ENCODE data around the gene NRARP.

DNA sequence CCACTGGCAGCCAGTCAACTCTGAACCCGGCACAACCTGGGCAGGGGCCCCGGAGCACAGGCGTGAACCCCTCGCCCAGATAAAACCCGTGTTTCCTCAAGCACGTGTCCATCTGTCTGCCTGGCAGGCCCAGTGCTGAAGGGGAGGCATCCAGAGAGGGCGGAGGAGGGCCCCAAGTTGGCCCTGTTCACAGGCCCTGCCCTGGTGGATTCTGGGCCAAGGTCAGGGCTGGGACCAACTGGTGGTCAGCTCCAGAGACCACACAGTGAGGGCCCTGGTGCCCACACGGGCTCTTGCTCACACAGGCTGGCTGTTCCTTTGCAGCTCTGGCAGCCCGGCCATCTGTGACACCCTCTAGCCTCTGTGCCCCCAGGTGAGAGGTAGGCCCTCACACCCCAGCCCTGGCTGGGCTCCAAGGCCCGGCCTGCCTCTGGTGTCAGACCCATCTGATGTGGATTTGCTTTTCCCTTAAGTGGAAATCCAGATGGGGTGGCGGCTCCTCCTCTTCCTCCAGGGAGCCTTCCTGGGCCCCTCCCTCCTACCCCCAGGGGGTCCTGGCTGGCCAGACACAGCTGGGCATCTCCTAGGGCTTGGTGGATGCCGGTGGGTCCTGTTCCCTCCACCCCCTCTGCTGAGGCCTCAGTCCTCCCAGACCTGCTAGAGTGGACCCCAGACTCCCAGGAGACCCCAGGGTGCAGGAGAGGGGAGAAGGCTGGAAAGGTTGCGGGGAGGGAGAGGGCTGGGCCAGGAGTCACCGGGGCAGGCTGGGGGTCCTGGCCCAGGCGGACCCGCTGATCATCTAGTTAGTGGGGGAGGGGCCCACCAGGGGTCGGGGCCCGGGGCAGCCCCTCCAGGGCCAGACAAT lies 51.5 kb downstream of the NRARP start:
- TF ChIP-seq ZNF112 (tag by site-specific recombination; IDR thresholded peaks at IDR 0.05) = no peak
- no peak for TF ChIP-seq MEIS1 (CRISPR knock-in tag; IDR thresholded peaks at IDR 0.05; ENCODE audit: borderline replicate concordance)
- no peak for TF ChIP-seq ZBTB17 (tag by site-specific recombination; IDR thresholded peaks at IDR 0.05)
- no peak for TF ChIP-seq ZNF76 (tag by site-specific recombination; IDR thresholded peaks at IDR 0.05; ENCODE audit: borderline replicate concordance, low read depth)
- TF ChIP-seq SETDB1 (IDR thresholded peaks at IDR 0.05; ENCODE audit: insufficient read length, low read length) = no peak
